Heart right ventricle (tissue), 16 donors: ENCODE data around the gene ICAM1. TPM values are rescaled to one million over a fixed set of nuclear protein-coding genes. Genes with fewer than 3 reads are reported as not detected.
A peak's percentile ranks its signal among the peaks of the same experiment; 100 is the strongest.

Experiments used
- ATAC-seq, 8 donors: fragments of 200-7000 bp; cut with Tn5 transposase; one replicate each; pipeline ENCODE4 v1.9.1; 2020; ENCODE audit warnings: mild to moderate bottlenecking in 8 of 8, moderate library complexity in 8 of 8, moderate number of reproducible peaks in 1 of 8
- DNase-seq, 2 donors: peaks; one replicate each; pipeline ENCODE4 v3.0.0-alpha.2; 2020
- H3K27ac ChIP-seq, 10 donors: fragments of 200-600 bp; sonication (generic) in 2 of 10; one replicate each; pipeline versions ENCODE4 v1.5.0 to v1.8.0; 2020 to 2022; ENCODE audit warnings: mild to moderate bottlenecking in 3 of 10
- H3K27me3 ChIP-seq, 7 donors: fragments of 200-600 bp; one replicate each; pipeline ENCODE4 v1.8.0; 2021 to 2022; ENCODE audit warnings: mild to moderate bottlenecking in 2 of 7
- H3K36me3 ChIP-seq, 9 donors: fragments of 200-600 bp; sonication (generic) in 1 of 9; one replicate each; pipeline versions ENCODE4 v1.5.0 to v1.8.0; 2020 to 2022; ENCODE audit warnings: mild to moderate bottlenecking in 2 of 9
- H3K4me1 ChIP-seq, 9 donors: fragments of 200-600 bp; sonication (generic) in 1 of 9; one replicate each; pipeline versions ENCODE4 v1.5.0 to v1.8.0; 2020 to 2022; ENCODE audit warnings: mild to moderate bottlenecking in 4 of 9
- H3K4me3 ChIP-seq, 10 donors: fragments of 200-600 bp; sonication (generic) in 2 of 10; one replicate each; pipeline versions ENCODE4 v1.5.0 to v1.8.0; 2020 to 2022; ENCODE audit warnings: mild to moderate bottlenecking in 7 of 10, moderate library complexity in 2 of 10
- H3K9me3 ChIP-seq, 11 donors: fragments of 200-600 bp in 10 of 11; sonication (generic) in 2 of 11; one replicate each; pipeline versions ENCODE4 v1.5.0 to v1.8.0; 2013 to 2022; ENCODE audit warnings: mild to moderate bottlenecking in 2 of 11, control low read depth in 1 of 11, moderate library complexity in 1 of 11
- CTCF ChIP-seq, 9 donors: fragments of 200-600 bp; sonication (generic) in 2 of 9; IDR thresholded peaks; one replicate each; pipeline versions ENCODE4 v1.5.0 to v1.8.0; 2021 to 2022; ENCODE audit warnings: antibody characterized with exemption in 9 of 9, mild to moderate bottlenecking in 5 of 9, moderate library complexity in 1 of 9
- WGBS, 2 donors: extraction: QIAGEN DNeasy Blood & Tissue Kit; methylation state at CpG; one replicate each; pipeline ENCODE4 v1.1.7; 2013; ENCODE audit warnings: inconsistent platforms in 1 of 2; 5-methylcytosine and 5-hydroxymethylcytosine counted together
- intact Hi-C, 10 donors: fragments of 100-400 bp; cut with DNase I; formaldehyde crosslinking; loops; one replicate each; pipeline versions ENCODE4 v1.11.1 to v1.14.2; 2022
- polyA plus RNA-seq, 2 donors: library from polyadenylated mRNA; stranded (reverse); fragments of 200-250 nt; gene quantifications; one replicate each; pipeline ENCODE4 v1.2.3, GENCODE V29; 2013
- total RNA-seq, 10 donors: library from RNA; stranded (reverse); fragmentation: NEBNext Ultra II Directional in 3 of 10; extraction: Animal tissue kit (Norgen Biotek cat#: 25700) in 3 of 10; gene quantifications; one replicate each; pipeline versions ENCODE4 v1.2.1 to v1.2.4, GENCODE V29; 2021 to 2023
- donor health status: Arrhythmogenic right ventricular cardiomyopathy.
- donor health status: ischemic (EF 13 %, LVEDD 7.1; RV severe dilation, severe dysfunction).
- donor health status: healthy with polysubstance abuse.
- donor health status: DM: no; HTN: yes; CAD: no.
- donor health status: DM: no; HTN: no; CAD: no.
- donor health status: ischemic (EF 25% LVEDD 6.9; RV normal size, moderate dysfunction).
- donor health status: ischemic (EF 25% LVEDD 5.7; RV mildly dilated, moderate dysfunction).
- donor health status: healthy.
- donor health status: DM: yes; HTN: yes; CAD: no.
- donor health status: Ischemic cardiomyopathy.
- donor health status: ischemic (EF 35%, LVEDD 5.7; RV mildly dilated, moderate dysfunction).
- donor health status: nonischemic (EF 11% LVEDD 7.7; RV severe dilation, severe dysfunction).
- donor health status: DM: yes; HTN: yes; CAD: no.
- donor health status: PGD.
- donor health status: ischemic (EF 29% LVEDD 5.4; RV normal size, mild dysfunction).
- donor health status: nonischemic (EF 23%, LVEDD 6.1; RV moderate dilation, normal function).

Gene ICAM1
- total and polyA plus RNA-seq, 12 donors = 3.6 to 66.6 (median 9.3) TPM

- H3K4me3 ChIP-seq = no peak overlapping the region
- WGBS, 2 donors = 96 to 97% methylated on average over 13 of the region's 13 CpGs
- ATAC-seq (no peak), DNase-seq (no peak)
- H3K36me3 ChIP-seq = peaks cover 0 to 64% (median 20%) of the 10 kb centered on the region in 9 donors
- peaks cover 0 to 31% (median 28%) of the 10 kb centered on the region in 7 donors for H3K27me3 ChIP-seq
- intact Hi-C loops = loop anchor here in 2 of 10 donors (5.0 kb wide), 2 partner anchors 42 to 47 kb away; partner anchors contain the start of gene RAVER1 (in 1 of the 2)
- H3K9me3 ChIP-seq = no peaks in the 10 kb centered on the region
- H3K27ac ChIP-seq = no peak overlapping the region
- H3K4me1 ChIP-seq = peaks cover 13 to 53% (median 46%) of the 10 kb centered on the region in 9 donors
- no peak for TF ChIP-seq CTCF (IDR thresholded peaks at IDR 0.05)
These were observed 14.0 kb downstream of the ICAM1 start for GRCh38 chr19:10284960-10285278.

- H3K4me1 ChIP-seq = peaks cover 16 to 58% (median 51%) of the 10 kb centered on the region in 9 donors
- DNase-seq (no peak), ATAC-seq (no peak)
- H3K27me3 ChIP-seq = peaks cover 0 to 36% (median 33%) of the 10 kb centered on the region in 7 donors
- no peak overlapping the region for H3K4me3 ChIP-seq
- no peak overlapping the region for H3K27ac ChIP-seq
- peaks cover 0 to 59% (median 20%) of the 10 kb centered on the region in 9 donors for H3K36me3 ChIP-seq
- intact Hi-C loops = loop anchor here in 2 of 10 donors (5.0 kb wide), 2 partner anchors 42 to 47 kb away; partner anchors contain the start of gene RAVER1 (in 1 of the 2)
- WGBS, 2 donors = 95 to 96% methylated on average over 4 of the region's 4 CpGs
- TF ChIP-seq CTCF (IDR thresholded peaks at IDR 0.05) = no peak
- no peaks in the 10 kb centered on the region for H3K9me3 ChIP-seq
These were observed 14.5 kb downstream of the ICAM1 start for GRCh38 chr19:10285393-10285792.

GRCh38 chr19:10286803-10287737 lies 16.1 kb downstream of the ICAM1 start, which contains the start of gene ICAM4:
Gene ICAM4, plus strand, starts transcription at chr19:10286955. Its CDS starts 58 bp downstream, at chr19:10287013.
- peaks cover 23 to 75% (median 67%) of the 10 kb centered on the region in 9 donors for H3K4me1 ChIP-seq
- no peaks in the 10 kb centered on the region for H3K9me3 ChIP-seq
- DNase-seq (peak; percentile 89 to 90), ATAC-seq (peak; percentile 71 to 91 (median 82))
- peaks cover 3 to 53% (median 50%) of the 10 kb centered on the region in 7 donors for H3K27me3 ChIP-seq
- intact Hi-C loops = loop anchor here in 2 of 10 donors (2.0 to 5.0 kb wide), 3 partner anchors 28 to 45 kb away; partner anchors contain the start of gene RAVER1 (in 1 of the 2)
- H3K36me3 ChIP-seq = peaks cover 0 to 42% (median 20%) of the 10 kb centered on the region in 9 donors
- peak within 1 kb of the TSS; percentile 2 to 80 (median 50) for H3K27ac ChIP-seq
- WGBS, 2 donors = 2% methylated on average over 56 to 59 of the region's 59 CpGs
- peak within 1 kb of the TSS in 9 of 10 donors; percentile 2 to 54 (median 28) for H3K4me3 ChIP-seq
- TF ChIP-seq CTCF (IDR thresholded peaks at IDR 0.05) = no peak

- WGBS, 2 donors = 7 to 8% methylated on average over 23 of the region's 23 CpGs
- Histone ChIP-seq H3K4me1 (peaks cover 23 to 90% (median 77%) of the 10 kb centered on the region in 9 donors), H3K27ac (no peak overlapping the region), H3K4me3 (peak overlapping the region in 6 of 10 donors; percentile 32 to 56 (median 49)), H3K27me3 (peaks cover 19 to 69% (median 66%) of the 10 kb centered on the region in 7 donors), H3K9me3 (no peaks in the 10 kb centered on the region), H3K36me3 (peaks cover 0 to 26% (median 18%) of the 10 kb centered on the region in 9 donors)
- intact Hi-C loops = loop anchor here in 2 of 10 donors (5.0 kb wide), 2 partner anchors 39 to 44 kb away; partner anchors contain the start of gene RAVER1 (in 1 of the 2)
- no peak for TF ChIP-seq CTCF (IDR thresholded peaks at IDR 0.05)
- no peak for DNase-seq
- ATAC-seq = no peak
These were observed 17.8 kb downstream of the ICAM1 start for GRCh38 chr19:10288662-10289166.
